ENCODE results near the gene KAZN.

DNA sequence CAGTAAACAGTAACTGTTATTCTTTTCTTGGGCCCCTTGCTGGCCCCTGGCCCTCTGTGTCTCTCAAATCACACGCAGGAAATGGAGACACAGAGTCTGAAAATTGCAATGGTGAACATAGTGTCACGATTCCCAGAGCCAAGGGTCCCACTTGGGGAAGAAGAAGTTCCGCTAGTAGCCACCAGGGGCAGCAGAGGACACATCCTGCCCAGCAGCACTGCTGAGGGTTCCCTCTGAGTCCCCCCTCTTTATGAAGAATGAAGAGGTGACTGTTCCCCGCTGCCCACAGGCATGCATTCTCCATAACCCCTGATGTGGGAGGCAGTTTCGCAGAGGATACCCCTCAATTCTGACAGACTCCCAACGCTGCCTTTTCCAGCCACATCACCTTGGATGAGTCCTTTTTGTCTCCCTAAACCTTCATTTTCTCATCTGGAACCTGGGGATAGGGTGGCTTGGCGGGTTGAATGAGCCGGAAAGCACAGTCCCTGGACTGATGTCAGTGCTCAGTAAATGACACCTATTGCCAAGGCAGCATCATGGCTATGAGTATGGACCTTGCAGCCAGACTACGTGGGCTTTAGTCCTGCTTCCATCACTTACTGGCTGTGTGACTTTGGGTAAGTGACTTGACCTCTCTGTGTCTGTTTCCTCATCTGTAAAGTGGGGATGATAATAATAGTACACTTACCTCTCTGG is 317.0 kb downstream of the KAZN start:
- TF ChIP-seq, protein P1, sequence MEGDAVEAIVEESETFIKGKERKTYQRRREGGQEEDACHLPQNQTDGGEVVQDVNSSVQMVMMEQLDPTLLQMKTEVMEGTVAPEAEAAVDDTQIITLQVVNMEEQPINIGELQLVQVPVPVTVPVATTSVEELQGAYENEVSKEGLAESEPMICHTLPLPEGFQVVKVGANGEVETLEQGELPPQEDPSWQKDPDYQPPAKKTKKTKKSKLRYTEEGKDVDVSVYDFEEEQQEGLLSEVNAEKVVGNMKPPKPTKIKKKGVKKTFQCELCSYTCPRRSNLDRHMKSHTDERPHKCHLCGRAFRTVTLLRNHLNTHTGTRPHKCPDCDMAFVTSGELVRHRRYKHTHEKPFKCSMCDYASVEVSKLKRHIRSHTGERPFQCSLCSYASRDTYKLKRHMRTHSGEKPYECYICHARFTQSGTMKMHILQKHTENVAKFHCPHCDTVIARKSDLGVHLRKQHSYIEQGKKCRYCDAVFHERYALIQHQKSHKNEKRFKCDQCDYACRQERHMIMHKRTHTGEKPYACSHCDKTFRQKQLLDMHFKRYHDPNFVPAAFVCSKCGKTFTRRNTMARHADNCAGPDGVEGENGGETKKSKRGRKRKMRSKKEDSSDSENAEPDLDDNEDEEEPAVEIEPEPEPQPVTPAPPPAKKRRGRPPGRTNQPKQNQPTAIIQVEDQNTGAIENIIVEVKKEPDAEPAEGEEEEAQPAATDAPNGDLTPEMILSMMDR (IDR thresholded peaks at IDR 0.05; ENCODE audit: poor library complexity): peak; percentile 71
- TF ChIP-seq EZH2phosphoT487 (IDR thresholded peaks at IDR 0.05; ENCODE audit: low read depth, severe bottlenecking, unreplicated experiment) (no peak), EZH2 (IDR thresholded peaks at IDR 0.05; ENCODE audit: borderline replicate concordance) (no peak)
